ENCODE results near the gene IQGAP2.

The IQGAP2 gene

DNA sequence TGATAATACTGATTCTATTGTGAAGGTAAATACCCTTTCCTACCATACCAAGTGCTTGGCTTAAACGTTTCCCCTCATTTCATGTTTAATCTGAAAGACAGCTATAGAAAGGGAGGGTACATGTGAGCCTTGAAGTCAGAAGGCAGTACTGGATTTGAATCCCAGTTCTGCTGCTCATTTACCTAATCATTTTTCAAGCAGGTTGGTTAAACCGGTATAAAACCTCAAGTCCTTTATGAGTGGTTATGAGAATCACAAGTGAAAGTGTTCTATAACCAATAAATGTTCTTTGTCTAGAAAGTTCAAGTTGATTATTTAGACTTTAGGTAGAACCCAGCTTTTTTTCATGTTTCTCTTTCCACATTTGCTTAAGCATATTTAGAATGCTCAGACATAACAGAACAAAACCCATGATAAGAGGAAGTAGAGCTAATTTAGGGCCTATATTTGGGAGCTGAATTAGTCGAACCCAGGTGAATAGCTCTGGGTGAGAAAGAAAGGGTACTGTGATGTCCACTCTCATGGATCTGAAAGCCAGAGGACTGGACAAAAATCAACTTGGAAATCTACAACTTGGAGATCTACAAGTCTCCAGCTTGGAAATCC, 249.8 kb downstream of the IQGAP2 start:
- TF ChIP-seq, protein P1, sequence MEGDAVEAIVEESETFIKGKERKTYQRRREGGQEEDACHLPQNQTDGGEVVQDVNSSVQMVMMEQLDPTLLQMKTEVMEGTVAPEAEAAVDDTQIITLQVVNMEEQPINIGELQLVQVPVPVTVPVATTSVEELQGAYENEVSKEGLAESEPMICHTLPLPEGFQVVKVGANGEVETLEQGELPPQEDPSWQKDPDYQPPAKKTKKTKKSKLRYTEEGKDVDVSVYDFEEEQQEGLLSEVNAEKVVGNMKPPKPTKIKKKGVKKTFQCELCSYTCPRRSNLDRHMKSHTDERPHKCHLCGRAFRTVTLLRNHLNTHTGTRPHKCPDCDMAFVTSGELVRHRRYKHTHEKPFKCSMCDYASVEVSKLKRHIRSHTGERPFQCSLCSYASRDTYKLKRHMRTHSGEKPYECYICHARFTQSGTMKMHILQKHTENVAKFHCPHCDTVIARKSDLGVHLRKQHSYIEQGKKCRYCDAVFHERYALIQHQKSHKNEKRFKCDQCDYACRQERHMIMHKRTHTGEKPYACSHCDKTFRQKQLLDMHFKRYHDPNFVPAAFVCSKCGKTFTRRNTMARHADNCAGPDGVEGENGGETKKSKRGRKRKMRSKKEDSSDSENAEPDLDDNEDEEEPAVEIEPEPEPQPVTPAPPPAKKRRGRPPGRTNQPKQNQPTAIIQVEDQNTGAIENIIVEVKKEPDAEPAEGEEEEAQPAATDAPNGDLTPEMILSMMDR (conservative IDR thresholded peaks at IDR 0.05) = no peak
- no peak overlapping the region for H3K27ac ChIP-seq

DNA sequence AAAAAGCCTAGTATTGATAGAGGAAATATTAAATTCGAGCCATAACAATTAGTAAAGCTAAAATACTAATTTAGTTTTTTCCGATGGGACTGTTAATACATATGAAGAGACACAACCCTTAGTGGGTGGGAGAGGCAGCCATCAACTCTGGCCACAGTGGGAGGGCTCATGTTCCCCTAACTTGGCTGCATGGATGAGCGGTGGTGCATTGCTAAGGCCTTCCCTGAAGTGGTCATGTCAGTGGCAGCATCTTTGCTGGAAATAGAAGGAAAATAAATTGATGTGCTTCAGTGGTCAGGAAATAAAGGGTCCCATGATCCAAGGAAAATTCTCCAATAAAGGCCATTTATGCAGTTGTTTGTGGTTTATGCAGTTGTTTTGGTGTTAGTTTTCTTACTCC, 254.0 kb downstream of the IQGAP2 start:
- no peak overlapping the region for H3K27ac ChIP-seq
- TF ChIP-seq, protein P1 (conservative IDR thresholded peaks at IDR 0.05) = no peak

DNA sequence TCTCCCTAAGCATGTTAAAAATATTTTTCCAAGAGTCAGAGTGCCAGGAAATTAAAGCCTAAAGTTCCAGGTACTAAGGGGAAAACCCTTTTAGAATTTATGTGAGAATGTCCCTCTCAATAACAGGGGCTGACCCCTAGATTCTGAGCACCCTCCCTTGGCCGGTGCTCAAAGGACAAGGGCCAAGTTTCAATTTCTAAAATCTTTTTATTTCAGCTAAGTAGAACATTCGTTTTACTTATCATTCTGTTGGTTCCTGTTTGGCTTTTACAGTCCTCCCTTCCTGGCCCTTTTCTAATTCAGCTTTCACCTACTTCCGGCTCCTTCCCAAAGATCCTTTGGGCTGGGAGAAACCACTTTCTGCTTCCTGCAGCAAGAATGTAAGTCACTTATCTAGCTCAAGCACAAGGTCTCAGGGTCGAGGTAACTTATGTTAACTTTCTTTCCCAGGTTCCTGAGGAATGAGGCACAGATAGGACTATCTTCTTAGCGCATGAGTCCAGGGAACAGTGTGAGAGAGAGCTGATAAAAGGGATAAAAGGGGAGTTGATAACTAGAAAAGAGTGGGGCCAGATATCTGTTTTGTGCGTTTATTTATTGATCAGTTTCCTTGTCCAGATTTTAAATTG, 254.7 kb downstream of the IQGAP2 start:
- no peak overlapping the region for H3K27ac ChIP-seq
- TF ChIP-seq, protein P1 (conservative IDR thresholded peaks at IDR 0.05) = no peak

DNA sequence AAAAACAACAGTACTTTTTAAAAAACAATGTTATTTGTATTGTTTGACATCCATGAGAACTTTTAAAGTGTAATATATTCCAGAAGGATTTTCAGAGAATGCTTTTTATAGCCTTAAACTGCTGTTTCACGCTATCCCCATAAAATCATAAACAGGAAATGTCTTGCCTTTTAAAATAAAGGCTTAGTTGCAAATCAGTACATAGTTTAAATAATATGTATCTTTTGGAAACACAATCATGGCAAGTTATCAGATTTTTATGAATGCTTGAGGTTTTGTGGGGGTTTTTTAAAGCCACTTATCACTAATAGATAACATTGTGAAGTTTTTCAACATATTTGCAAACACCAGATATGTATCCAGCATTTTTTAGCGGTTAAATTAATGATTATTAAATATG, 257.3 kb downstream of the IQGAP2 start:
- TF ChIP-seq, protein P1 (conservative IDR thresholded peaks at IDR 0.05) = no peak

DNA sequence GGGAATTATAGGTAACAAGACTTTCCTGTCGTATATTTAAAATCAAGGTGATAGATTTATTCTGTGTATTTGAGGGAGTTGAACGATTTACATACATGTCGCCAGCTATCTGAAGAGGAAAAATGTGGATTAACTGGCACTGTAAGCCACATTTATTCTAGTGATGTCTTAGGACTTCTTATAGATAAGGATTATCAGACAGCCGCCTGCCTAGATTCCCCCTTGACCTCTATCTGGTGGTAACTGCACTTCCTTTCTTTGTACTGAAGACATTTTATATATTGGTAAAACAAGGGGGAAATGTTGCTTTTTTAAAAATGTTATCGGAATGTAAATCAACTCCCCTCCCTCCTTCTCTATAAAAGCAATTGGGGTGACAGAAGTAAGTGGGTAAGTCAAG, 259.4 kb downstream of the IQGAP2 start:
- TF ChIP-seq, protein P1 (conservative IDR thresholded peaks at IDR 0.05) = no peak
- H3K27ac ChIP-seq = no peak overlapping the region

More for the DNA sequence above, 257.3 kb downstream of the IQGAP2 start:
- H3K27ac ChIP-seq = peak overlapping the region; percentile 45

DNA sequence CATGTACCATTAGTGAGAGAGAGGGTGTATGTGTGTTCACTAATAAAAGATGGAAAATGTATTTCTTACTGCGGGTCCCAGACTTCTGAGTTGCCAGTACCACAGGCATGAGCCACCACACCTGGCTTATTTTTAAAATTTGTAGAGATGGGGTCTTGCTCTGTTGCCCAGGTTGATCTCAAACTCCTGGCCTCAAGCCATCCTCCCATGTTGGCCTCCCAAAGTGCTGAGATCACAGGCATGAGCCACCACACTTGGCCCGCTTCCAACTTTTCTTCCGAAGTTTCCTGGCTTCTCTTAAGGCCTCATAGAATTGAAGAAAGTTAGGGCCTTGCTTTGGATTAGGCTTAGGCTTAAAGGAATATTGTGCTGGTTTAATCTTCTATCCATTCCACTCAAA, 260.5 kb downstream of the IQGAP2 start:
- no peak overlapping the region for H3K27ac ChIP-seq
- TF ChIP-seq, protein P1 (conservative IDR thresholded peaks at IDR 0.05) = no peak

DNA sequence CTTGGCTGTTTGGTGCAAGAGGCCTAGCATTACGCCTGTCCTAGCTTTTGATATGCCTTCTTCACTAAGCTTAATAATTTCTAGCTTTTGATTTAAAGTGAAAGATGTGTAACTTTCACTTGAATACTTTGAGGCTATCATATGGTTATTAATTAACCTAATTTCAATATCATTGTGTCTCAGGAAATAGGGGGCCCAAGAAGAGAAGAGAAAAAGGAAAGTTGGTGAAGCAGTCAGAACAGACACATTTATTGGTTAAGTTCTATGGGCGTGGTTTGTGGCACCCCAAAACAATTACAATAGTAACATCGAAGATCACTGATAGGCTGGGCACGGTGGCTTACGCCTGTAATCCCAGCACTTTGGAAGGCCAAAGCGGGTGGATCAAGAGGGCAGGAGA, 261.0 kb downstream of the IQGAP2 start:
- H3K27ac ChIP-seq = no peak overlapping the region
- TF ChIP-seq, protein P1 (conservative IDR thresholded peaks at IDR 0.05) = no peak

Measured in VCaP (cell line).